ENCODE results near the gene MSTO1.
"Not testable (repeated sequence)": the region's sequence is repeated elsewhere in the genome, so short reads cannot be mapped to it uniquely, and the experiment has no call there.

Gene MSTO1

GRCh38 chr1:155609515-155610256 is at the start of gene MSTO1:
Gene MSTO1, plus strand, starts transcription at chr1:155610218. Its CDS starts 31 bp downstream, at chr1:155610249.
- DNase-seq (ENCODE audit: low spot score) = peak; percentile 94

DNA sequence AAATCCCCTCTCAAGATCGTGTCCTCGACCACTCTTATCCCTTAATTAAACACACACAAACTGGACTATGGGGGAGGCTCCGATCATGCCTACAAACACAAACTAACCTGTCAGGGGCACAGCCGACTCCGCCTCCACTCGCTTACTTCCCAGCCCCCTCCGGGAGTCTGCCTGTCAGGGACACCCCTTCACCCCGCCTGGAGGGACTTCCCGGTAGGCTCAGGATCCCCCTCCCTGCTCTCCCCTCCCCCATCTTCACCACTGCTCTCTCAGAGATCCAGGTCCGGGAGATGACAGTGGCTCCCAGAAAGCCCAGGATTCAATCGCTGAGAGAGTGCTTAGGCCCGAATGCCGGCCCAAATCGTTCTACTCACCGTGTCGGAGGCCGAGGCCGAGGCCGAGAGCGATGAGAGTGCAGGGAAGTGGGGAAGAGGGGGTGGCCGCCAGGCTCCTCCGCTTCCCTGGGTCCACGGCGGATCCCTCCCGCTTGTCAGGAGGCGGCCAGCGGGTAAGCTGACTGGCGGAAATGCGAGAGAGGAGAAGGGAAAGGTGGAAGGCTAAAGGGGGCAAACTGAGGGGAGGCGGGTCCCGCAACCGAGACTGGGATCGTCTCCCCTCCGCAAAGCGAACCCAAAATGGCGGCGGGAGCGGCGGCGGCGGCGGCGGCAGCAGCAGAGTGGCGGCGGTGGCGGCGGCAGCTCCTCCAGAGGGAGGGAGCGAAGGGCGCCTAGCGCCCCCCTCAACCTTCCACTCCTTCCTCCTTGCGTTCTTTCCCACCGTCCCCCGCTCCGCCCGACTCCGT is 48.0 kb upstream of the MSTO1 start:
- peak; percentile 42 for DNase-seq (ENCODE audit: low spot score)

DNA sequence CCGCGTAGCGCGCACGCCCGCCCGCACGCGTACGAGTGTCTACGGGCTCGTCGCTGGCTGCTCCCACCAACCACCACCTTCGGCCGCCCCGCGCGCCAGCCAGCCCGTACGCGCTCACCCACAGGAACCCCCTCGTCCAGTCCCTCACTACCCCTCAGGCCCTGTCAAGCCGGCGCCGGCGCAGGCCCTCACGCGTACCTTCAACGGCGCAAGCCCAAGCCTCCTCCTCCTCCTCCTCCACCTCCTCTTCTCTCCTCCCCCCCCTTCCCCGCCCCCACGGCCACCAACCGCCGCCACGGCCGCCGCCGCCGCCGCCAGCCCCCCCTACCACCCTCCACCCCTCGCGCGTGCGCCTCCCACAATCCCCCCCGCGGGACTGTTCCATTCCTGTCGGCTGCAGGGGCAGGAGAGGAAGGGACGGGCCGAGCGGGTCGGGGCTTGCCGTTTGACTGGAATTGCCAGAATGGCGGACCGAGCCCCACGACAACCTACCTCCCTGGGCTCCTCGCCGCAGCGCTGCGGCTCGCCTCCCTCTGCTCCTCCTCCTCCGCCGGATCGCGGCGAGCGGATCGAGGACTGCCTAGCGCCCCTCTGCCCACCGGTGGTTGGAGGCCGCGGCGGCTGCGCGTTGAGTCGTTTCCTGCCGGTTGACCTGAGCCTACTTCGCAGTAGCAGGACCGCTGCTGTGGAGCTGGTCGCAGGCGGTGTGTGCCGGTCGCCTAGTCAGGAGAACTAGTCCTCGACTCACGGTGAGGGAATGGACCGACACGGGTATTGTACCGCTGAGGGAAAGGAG is 47.2 kb upstream of the MSTO1 start, which contains the start of gene ASH1L:
TSS of gene ASH1L (minus strand) at position 223 of the 796 bp plus-strand sequence. CDS start 41,284 bp downstream, outside the sequence.
- peak; percentile 92 for DNase-seq (ENCODE audit: low spot score)

DNA sequence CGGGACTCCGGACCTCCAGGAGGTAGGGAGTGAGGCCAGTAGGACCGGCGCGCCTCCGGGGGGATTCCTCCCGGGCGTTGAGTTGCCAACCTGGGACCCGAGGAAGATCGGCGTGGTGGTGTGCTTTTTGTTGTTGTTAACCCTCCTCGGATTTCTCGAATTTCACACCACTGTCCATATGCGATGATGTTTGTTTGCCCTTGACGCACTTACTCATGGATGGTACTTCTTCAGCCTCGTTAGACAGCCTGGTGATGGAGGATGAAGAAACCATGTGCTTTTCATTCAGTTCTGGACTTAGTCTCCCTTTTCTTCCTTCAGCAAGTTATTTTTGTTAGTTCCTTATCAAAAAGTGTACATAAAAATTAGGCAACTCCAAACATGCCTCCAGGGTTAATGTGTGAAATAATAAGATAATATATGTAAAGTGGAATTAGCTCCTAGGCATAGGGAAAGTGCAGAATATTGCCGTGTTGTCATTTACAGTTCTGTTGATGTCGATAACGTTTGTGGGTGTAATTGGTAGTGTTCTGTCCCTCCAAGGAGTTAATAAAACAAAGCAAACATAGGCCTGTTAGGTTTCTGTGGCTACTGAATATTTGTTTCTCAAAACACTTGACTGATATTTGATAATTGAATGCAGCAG is 46.5 kb upstream of the MSTO1 start:
- not testable (repeated sequence) for DNase-seq (ENCODE audit: low spot score)

GRCh38 chr1:155569988-155570592 is 39.9 kb upstream of the MSTO1 start:
- no peak for DNase-seq (ENCODE audit: low spot score)

- no peak for DNase-seq (ENCODE audit: low spot score)
Measured at GRCh38 chr1:155570593-155570990, 39.4 kb upstream of the MSTO1 start.

DNA sequence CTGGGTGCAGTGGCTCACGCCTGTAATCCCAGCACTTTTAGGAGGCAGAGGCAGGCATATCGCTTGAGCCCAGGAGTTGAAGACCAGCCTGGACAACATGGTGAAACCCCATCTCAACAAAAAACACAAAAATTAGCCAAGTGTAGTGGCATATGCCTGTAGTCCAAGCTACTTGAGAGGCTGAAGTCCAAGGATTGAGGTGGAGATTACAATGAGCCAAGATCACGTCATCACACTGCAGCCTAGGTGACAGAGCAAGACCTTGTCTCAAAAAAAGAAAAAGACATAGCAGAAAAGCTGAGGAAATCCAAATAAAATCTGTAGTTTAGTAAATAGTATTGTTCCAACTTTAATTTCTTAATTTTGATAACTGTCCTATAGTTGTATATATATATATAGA is 35.9 kb upstream of the MSTO1 start:
- no peak for DNase-seq (ENCODE audit: low spot score)

DNA sequence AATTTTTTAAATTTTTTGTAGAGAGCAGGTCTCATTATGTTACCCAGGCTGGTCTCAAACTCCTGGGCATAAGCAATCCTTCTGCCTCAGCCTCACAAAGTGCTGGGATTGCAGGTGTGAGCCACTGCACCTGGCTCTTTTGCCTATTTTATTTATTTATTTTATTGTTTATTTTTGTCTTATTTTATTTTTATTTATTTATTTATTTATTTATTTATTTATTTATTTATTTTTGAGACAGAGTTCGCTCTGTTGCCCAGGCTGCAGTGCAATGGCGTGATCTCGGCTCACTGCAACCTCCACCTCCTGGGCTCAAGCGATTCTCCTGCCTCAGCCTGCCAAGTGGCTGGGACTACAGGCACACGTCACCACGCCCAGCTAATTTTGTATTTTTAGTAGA is 34.4 kb upstream of the MSTO1 start:
- DNase-seq (ENCODE audit: low spot score) = not testable (repeated sequence)

DNA sequence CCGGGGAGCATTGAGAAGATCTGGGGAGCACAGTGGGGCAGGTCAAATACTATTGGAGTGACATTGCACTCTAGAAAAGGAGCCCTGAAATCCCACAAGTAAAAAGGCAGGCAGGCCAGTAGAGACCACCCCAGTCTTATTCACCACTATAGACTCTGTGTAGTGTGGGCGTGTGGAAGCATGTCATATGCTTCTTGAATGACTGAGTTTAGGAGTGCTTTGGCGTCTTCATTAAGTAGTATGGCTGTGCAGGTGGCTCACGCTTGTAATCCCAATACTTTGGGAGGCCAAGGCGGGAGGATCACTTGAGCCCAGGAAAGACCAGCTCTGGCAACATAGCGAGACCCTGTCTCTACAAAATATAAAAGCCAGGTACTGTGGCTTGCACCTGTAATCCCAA is 26.2 kb upstream of the MSTO1 start:
- DNase-seq (ENCODE audit: low spot score) = not testable (repeated sequence)

DNA sequence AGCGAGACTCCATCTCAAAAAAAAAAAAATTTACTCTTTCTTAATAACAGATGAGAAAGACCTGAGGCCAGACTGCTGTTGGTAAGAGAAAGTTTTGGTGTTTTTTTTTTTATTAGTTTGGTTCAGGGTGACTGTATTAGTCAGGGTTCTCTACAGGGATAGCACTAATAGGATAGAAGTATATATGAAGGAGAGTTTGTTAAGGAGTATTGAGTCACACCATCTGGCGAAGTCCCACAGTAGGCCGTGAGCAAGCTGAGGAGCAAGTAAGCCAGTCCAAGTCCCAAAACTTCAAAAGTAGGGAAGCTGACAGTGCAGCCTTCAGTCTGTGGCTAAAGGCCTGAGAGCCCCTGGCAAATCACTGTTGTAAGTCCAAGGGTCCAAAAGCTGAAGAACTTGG is 20.7 kb upstream of the MSTO1 start:
- DNase-seq (ENCODE audit: low spot score) = not testable (repeated sequence)

GRCh38 chr1:155590516-155591247 is 19.3 kb upstream of the MSTO1 start:
- DNase-seq (ENCODE audit: low spot score) = not testable (repeated sequence)

DNA sequence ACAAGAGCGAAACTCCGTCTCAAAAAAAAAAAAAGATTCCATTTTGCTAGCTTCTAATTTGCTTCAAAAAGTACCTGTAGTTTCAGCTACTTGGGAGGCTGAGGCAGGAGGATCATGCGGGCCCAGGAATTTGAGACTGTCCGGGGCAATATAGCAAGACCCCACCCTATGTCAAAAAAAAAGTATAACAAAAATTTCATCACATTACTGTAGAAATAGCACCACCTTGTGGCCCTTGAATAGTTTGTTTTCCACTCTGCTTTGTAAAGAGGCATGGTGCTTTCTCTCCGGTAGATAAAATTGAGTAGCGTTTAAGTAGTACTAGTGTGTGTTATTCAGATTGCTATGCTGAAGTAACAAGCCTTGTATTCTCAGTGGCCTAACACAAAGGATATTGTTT is 18.2 kb upstream of the MSTO1 start:
- peak; percentile 70 for DNase-seq (ENCODE audit: low spot score)

GRCh38 chr1:155595877-155596474 is 14.0 kb upstream of the MSTO1 start:
- DNase-seq (ENCODE audit: low spot score) = not testable (repeated sequence)

GRCh38 chr1:155596864-155597263 is 13.2 kb upstream of the MSTO1 start:
- no peak for DNase-seq (ENCODE audit: low spot score)

DNA sequence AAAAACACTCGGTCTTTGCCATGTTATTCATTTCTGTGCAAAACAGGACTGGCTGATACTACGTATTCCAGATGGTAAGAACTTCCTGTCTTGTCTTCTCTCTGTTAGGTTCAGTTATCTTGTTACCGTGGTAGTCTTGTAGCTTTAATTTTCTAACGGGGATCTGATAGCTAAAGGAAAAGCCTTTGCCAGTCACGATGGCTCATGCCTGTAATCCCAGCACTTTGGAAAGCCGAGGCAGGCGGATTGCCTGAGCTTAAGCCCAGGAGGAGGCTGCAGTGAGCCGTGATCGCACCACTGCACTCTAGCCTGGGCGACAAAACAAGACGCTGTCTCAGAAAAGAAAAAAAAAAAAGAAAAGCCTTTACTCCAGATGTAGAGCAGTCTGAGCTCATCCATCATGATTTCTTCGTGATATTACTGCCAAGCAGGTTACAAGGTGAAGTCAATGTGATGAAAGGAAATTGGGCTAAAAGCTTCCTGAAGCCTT is 11.1 kb upstream of the MSTO1 start:
- DNase-seq (ENCODE audit: low spot score) = no peak

DNA sequence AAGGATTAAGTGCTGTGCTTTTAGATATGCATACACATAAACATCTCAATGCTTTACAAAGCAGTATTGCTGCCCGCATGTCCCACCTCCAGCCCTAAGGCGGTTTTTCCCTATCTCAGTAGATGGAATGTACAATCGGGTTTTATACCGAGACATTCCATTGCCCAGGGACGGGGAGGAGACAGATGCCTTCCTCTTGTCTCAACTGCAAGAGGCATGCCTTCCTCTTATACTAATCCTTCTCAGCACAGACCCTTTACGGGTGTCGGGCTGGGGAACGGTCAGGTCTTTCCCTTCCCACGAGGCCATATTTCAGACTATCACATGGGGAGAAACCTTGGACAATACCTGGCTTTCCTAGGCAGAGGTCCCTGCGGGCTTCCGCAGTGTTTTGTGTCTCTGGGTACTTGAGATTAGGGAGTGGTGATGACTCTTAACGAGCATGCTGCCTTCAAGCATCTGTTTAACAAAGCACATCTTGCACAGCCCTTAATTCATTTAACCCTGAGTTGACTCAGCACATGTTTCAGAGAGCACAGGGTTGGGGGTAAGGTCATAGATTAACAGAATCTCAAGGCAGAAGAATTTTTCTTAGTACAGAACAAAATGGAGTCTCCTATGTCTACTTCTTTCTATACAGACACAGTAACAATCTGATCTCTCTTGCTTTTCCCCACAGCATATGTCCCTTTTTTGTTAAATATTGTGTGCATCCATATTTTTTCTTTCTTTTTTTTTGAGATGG is 10.0 kb upstream of the MSTO1 start:
- not testable (repeated sequence) for DNase-seq (ENCODE audit: low spot score)

GRCh38 chr1:155607708-155608107 is 2.3 kb upstream of the MSTO1 start:
- DNase-seq (ENCODE audit: low spot score) = no peak

GRCh38 chr1:155608888-155609225 is 1.2 kb upstream of the MSTO1 start:
- DNase-seq (ENCODE audit: low spot score) = no peak

- not testable (repeated sequence) for DNase-seq (ENCODE audit: low spot score)
Measured at GRCh38 chr1:155610257-155610647, 234 bp downstream of the MSTO1 start.

Data from CD4-positive, alpha-beta T cell treated with Interleukin-15 for 4 hours (primary cell).